Putamen (tissue), 1 donor: ENCODE data around the gene MYOT.
"Not testable (repeated sequence)": the region's sequence is repeated elsewhere in the genome, so short reads cannot be mapped to it uniquely, and the experiment has no call there.

Source experiments
- DNase-seq: peaks from one replicate; pipeline ENCODE4 v3.0.0-alpha.2; 2016; ENCODE audit warnings: low spot score

Gene MYOT

GRCh38 chr5:137856201-137856600 is 11.5 kb upstream of the MYOT start:
- DNase-seq, result no peak

DNA sequence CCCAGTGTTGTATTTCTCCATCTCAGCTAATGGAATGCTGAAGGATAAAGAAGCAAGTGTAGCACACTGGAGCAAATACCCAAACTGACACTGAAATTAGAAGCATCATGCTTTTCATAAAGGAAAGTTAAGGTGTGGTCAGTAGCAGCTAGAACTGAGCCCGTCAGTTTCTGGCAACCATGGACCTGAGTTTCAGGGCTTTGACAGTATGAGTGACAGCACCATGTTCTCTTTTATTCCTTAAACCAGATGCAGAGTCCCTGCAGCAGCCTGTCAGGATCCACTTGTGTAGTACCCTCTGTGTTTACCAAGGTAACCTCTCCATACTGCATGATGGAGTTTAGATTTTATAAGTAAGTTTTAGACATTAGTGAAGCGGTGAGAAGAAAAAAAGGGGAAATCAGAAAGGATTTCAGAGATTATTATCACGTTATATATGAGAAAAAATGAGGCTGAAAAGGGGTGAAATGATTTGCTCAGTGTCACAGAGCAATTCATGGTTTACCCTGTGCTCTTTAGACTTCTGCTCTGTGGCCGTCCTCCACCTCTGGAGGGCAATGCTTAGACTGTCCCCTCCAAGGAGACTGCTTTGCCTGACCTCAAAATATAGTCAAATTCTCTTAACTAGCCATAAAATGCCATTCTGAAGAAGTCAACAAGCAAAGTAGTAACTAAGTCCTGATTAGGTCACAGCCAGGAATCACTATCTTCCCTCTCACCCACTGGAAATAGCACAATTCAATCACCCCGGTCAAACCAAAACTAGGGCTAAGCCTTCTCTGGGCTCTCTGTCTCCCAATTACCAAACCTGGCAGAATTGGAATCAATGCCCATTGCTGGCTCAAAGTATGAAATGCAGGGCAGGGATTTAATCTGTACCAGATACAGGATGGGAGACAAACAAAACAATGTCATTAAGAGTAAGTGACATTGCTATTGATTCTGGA is 10.5 kb upstream of the MYOT start:
- DNase-seq, result no peak

GRCh38 chr5:137858223-137858916 is 9.3 kb upstream of the MYOT start:
- DNase-seq, result no peak

DNA sequence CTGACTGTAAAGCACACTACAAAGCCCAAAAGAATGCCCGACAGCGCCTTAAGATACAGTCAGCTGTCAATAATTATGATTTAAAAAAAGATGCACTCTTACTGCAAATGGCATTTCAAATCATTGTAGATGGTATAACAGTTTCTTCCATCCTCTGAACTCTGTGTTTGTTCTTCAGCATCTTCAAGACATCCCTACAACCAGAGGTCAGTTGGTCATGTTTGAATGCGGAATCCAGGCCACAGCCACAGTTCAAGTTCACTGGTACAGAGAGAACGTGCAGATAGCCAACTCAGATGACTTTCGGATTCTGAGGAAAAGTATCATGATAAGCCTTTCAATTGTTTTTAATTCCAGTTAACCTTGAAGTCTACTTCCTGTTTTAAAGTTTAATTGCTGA is 8.7 kb upstream of the MYOT start:
- no peak for DNase-seq

GRCh38 chr5:137862251-137862650 is 5.4 kb upstream of the MYOT start:
- no peak for DNase-seq

DNA sequence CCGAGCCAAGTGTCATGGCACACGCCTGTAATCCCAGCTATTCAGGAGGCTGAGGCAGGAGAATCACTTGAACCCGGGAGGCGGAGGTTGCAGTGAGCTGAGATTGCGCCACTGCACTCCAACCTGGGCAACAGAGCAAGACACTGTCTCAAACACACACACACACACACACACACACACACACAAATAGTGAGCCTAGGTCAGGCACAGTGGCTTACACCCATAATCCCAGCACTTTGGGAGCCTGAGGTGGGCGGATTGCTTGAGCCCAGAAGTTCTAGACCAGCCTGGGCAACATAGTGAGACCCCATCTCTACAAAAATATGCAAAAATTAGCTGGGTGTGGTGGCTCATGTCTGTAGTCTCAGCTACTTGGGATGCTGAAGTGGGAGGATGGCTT is 4.0 kb upstream of the MYOT start:
- DNase-seq, result not testable (repeated sequence)

DNA sequence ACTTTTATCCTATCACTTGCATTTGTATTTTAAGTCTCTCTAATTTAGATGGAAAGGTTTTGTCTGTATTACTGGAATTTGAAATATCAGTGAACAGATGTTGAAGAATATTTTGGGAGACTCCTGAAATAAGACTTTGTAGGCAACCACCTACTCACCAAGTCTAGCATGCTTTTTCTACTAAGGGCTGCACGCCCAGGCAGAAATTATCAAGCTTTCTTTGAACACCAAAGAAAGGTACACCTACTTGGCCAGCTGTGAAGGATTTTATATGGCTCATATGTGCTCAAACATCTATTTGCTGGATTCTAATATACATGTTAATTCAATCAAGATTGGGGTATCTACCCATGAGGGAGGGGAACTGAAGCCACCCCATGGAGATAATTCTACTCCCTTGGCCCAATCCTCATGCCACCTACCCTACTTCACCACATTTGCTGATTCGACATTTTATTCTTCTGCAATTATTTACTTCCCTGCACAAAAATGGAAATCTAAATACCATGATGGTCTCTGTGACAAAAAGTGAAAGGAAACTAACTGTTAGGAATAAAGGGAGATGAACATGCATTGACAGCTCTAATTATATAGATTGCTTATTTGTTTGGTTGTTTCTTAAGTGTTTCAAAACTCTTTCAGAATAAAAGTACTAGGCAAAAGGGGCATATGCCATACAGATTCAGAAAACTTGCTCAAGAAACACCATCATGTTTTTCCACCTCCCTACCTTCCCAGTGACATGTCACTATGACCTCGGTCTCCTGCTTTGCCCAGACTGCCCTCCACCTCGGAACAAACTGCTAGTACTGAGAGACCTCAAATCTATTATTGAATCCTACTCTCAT is 895 bp upstream of the MYOT start:
- no peak for DNase-seq

DNA sequence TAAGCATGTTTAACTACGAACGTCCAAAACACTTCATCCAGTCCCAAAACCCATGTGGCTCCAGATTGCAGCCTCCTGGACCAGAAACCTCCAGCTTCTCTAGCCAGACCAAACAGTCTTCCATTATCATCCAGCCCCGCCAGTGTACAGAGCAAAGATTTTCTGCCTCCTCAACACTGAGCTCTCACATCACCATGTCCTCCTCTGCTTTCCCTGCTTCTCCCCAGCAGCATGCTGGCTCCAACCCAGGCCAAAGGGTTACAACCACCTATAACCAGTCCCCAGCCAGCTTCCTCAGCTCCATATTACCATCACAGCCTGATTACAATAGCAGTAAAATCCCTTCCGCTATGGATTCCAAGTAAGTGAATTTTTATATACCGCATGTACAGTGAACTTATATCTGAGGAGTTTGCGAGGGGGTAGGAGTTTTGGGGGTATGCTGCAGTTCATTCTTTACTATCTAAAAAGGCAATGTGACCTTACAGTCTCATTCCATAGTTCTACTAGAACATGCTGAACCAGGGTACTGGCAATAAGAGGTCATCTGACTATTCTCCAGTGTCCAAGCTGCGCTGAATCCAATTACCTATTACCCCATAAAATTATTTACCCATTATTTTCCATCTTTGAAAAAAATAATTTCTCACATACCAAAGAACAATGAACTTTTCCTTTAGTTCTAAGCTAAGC is 3.1 kb downstream of the MYOT start:
- no peak for DNase-seq

GRCh38 chr5:137871571-137871970 is 3.9 kb downstream of the MYOT start:
- no peak for DNase-seq

GRCh38 chr5:137872466-137872865 is 4.8 kb downstream of the MYOT start:
- DNase-seq, result no peak

DNA sequence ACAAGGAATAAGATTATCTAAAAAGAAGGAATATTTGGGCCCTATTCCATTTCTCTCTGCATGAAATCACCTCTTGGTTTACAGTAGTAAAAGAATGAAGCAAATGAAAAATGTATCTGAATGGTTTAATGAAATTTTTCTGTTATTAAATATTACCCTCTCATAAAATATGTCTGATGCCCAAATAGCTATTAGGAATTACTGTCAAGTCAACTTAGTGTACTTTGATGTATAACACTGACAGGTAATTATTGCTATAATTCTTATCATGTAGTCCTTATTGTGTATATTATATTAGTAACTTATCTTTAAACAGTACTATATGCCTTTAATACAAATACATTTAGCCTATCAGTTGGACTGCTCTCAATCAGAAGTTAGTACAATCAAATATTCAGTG is 8.4 kb downstream of the MYOT start:
- DNase-seq, result no peak

GRCh38 chr5:137880313-137880712 is 12.7 kb downstream of the MYOT start:
- peak; percentile 88 for DNase-seq

GRCh38 chr5:137887831-137888230 is 20.2 kb downstream of the MYOT start:
- no peak for DNase-seq

- DNase-seq, result no peak
Observed at GRCh38 chr5:137888466-137888862, 20.8 kb downstream of the MYOT start.

- peak; percentile 88 for DNase-seq
Observed at GRCh38 chr5:137888863-137889759, 21.5 kb downstream of the MYOT start, which contains the start of gene PKD2L2. Gene PKD2L2, plus strand, starts transcription at chr5:137889457. Its CDS starts 35 bp downstream, at chr5:137889492.

GRCh38 chr5:137890845-137891244 is 23.2 kb downstream of the MYOT start:
- no peak for DNase-seq

- no peak for DNase-seq
Observed at GRCh38 chr5:137891849-137892248, 24.2 kb downstream of the MYOT start.

DNA sequence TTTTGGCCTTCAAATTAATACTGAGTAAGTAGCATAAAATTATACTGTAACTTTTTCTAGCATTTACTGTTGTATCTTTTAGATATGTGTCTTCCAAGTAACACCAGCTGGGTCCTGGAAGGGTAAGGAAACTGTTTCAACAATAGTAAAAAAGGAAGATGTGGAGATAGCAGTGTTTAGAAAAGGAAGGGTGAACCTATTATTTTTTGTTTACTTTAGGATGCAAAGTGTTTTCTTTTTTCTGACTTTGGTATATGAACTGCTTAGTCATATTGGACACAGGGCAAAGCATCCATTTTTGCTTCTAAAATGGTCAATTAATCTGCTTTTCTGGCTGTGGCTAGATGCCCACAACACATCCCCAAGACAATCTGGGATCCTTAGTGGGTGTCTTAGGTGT is 26.9 kb downstream of the MYOT start:
- DNase-seq, result no peak

- no peak for DNase-seq
Observed at GRCh38 chr5:137896560-137896959, 28.9 kb downstream of the MYOT start.

- DNase-seq, result no peak
Observed at GRCh38 chr5:137899493-137899892, 31.8 kb downstream of the MYOT start.
